ENCODE measurements around the gene RBP7.
"Not testable (repeated sequence)": the region's sequence is repeated elsewhere in the genome, so short reads cannot be mapped to it uniquely, and the experiment has no call there.

The RBP7 gene

GRCh38 chr1:10014016-10014415 lies 17.0 kb downstream of the RBP7 start:
- in situ Hi-C loops (cut with HindIII; ENCODE audit: low sequenced_read_pairs): no loop called here
- no peak for DNase-seq (ENCODE audit: low read depth, low spot score)
- TF ChIP-seq CTCF (IDR thresholded peaks at IDR 0.05; ENCODE audit: low read depth, low read length): no peak
- H3K4me3 ChIP-seq (ENCODE audit: low read depth, low read length): no peak overlapping the region

- no peak overlapping the region for H3K4me3 ChIP-seq (ENCODE audit: low read depth, low read length)
- in situ Hi-C loops (cut with HindIII; ENCODE audit: low sequenced_read_pairs): no loop called here
- no peak for TF ChIP-seq CTCF (IDR thresholded peaks at IDR 0.05; ENCODE audit: low read depth, low read length)
- DNase-seq (ENCODE audit: low read depth, low spot score): no peak
Observed at GRCh38 chr1:10019561-10019960, 22.5 kb downstream of the RBP7 start.

- in situ Hi-C loops (cut with HindIII; ENCODE audit: low sequenced_read_pairs): no loop called here
- TF ChIP-seq CTCF (IDR thresholded peaks at IDR 0.05; ENCODE audit: low read depth, low read length): no peak
- no peak for DNase-seq (ENCODE audit: low read depth, low spot score)
- H3K4me3 ChIP-seq (ENCODE audit: low read depth, low read length): no peak overlapping the region
Observed at GRCh38 chr1:10020086-10020485, 23.1 kb downstream of the RBP7 start.

- in situ Hi-C loops (cut with HindIII; ENCODE audit: low sequenced_read_pairs); H3K4me3 ChIP-seq (ENCODE audit: low read depth, low read length); DNase-seq (ENCODE audit: low read depth, low spot score): not testable (repeated sequence)
Observed at GRCh38 chr1:10020678-10021077, 23.6 kb downstream of the RBP7 start.

GRCh38 chr1:10021992-10022391 lies 25.0 kb downstream of the RBP7 start:
- H3K4me3 ChIP-seq (ENCODE audit: low read depth, low read length); DNase-seq (ENCODE audit: low read depth, low spot score); in situ Hi-C loops (cut with HindIII; ENCODE audit: low sequenced_read_pairs): not testable (repeated sequence)

- DNase-seq (ENCODE audit: low read depth, low spot score): no peak
- TF ChIP-seq CTCF (IDR thresholded peaks at IDR 0.05; ENCODE audit: low read depth, low read length): no peak
- in situ Hi-C loops (cut with HindIII; ENCODE audit: low sequenced_read_pairs): no loop called here
- H3K4me3 ChIP-seq (ENCODE audit: low read depth, low read length): no peak overlapping the region
Observed at GRCh38 chr1:10022656-10023055, 25.6 kb downstream of the RBP7 start.

- in situ Hi-C loops (cut with HindIII; ENCODE audit: low sequenced_read_pairs): no loop called here
- DNase-seq (ENCODE audit: low read depth, low spot score): no peak
- H3K4me3 ChIP-seq (ENCODE audit: low read depth, low read length): no peak overlapping the region
- TF ChIP-seq CTCF (IDR thresholded peaks at IDR 0.05; ENCODE audit: low read depth, low read length): no peak
Observed at GRCh38 chr1:10025354-10025753, 28.3 kb downstream of the RBP7 start.

- DNase-seq (ENCODE audit: low read depth, low spot score): no peak
- no peak for TF ChIP-seq CTCF (IDR thresholded peaks at IDR 0.05; ENCODE audit: low read depth, low read length)
- no peak overlapping the region for H3K4me3 ChIP-seq (ENCODE audit: low read depth, low read length)
- in situ Hi-C loops (cut with HindIII; ENCODE audit: low sequenced_read_pairs): no loop called here
Observed at GRCh38 chr1:10027027-10027426, 30.0 kb downstream of the RBP7 start.

GRCh38 chr1:10028956-10029500 lies 32.0 kb downstream of the RBP7 start:
- DNase-seq (ENCODE audit: low read depth, low spot score); in situ Hi-C loops (cut with HindIII; ENCODE audit: low sequenced_read_pairs): not testable (repeated sequence)

More at GRCh38 chr1:10028956-10029500, 32.0 kb downstream of the RBP7 start:
- not testable (repeated sequence) for H3K4me3 ChIP-seq (ENCODE audit: low read depth, low read length)
